Limb (tissue), 2 donors: Measurements from ENCODE around the gene FICD.

ENCODE experiments used
- DNase-seq, 2 donors: peaks; one replicate each; pipeline ENCODE4 v3.0.0-alpha.2; 2016; ENCODE audit errors: extremely low spot score in 2 of 2

FICD gene

GRCh38 chr12:108498136-108498535 is 16.9 kb upstream of the FICD start:
- DNase-seq, result no peak

- no peak for DNase-seq
Observed at GRCh38 chr12:108502922-108503321, 12.2 kb upstream of the FICD start.

GRCh38 chr12:108505129-108505528 is 9.9 kb upstream of the FICD start:
- no peak for DNase-seq

GRCh38 chr12:108507971-108508642 is 7.0 kb upstream of the FICD start:
- no peak for DNase-seq

DNA sequence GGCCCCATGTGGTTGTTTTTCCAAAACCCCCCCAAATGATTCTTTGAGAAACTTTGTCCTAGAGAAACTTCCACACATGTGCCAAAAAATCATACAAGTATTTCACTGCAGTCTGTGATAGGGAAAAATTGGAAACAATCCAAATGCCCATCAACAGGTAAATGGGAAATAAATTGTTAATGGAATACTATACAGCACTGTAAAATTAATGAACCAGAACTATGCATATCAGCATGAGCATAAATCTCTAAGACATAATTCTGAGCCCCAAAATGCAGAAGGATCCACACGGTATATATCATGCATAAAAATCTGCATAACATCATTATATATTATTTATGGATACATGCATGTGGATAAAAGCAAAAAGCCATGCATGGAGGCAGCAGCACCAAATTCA is 5.3 kb upstream of the FICD start:
- DNase-seq, result no peak

- DNase-seq, result no peak
Observed at GRCh38 chr12:108510836-108511235, 4.2 kb upstream of the FICD start.

GRCh38 chr12:108511633-108512540 is 3.2 kb upstream of the FICD start:
- DNase-seq, result peak; percentile 74 to 85

GRCh38 chr12:108514468-108514972 is 557 bp upstream of the FICD start:
- no peak for DNase-seq

DNA sequence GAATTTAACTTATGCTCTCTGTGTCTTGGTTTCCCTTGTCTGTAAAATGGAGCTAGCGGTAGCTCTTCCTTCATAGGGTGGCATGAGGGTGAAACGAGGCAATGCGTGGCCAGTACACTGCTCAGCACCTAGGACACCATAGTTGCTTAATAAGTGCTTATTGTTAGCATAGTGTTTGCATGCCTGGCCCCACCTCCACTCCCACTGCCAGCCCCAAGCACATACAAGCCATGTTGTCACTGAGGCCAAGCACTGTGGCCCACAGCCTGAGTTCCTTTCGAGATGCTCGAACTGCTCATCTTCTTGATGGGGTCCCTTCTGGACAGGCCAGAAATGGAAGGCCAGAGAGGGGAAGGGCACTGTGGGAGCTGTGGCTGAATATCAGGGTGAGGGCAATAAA is 839 bp downstream of the FICD start:
- DNase-seq, result no peak

- DNase-seq, result no peak
Observed at GRCh38 chr12:108516511-108517275, 1.6 kb downstream of the FICD start.

GRCh38 chr12:108517288-108518100 is 2.4 kb downstream of the FICD start:
- no peak for DNase-seq

DNA sequence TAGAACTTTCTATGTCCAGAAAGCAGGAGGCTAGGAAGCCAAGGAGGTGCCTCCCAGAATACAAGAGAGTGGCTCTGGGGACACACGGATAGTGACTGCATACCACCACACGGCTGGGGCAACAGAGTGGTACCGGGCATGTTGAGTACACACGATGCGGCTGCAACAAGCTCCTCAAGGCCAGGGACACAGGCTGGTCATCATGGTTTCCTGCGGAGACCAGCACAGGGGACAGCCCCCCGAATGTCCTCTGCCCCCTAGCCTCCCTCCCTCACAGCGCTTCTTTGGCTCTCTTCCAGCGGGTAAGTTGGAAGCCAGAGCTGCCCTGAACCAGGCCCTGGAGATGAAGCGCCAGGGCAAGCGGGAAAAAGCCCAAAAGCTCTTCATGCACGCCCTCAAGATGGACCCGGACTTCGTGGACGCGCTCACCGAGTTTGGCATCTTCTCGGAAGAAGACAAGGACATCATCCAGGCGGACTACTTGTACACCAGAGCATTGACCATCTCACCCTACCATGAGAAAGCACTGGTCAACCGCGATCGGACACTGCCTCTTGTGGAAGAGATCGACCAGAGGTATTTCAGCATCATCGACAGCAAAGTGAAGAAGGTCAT is 3.1 kb downstream of the FICD start:
- no peak for DNase-seq

DNA sequence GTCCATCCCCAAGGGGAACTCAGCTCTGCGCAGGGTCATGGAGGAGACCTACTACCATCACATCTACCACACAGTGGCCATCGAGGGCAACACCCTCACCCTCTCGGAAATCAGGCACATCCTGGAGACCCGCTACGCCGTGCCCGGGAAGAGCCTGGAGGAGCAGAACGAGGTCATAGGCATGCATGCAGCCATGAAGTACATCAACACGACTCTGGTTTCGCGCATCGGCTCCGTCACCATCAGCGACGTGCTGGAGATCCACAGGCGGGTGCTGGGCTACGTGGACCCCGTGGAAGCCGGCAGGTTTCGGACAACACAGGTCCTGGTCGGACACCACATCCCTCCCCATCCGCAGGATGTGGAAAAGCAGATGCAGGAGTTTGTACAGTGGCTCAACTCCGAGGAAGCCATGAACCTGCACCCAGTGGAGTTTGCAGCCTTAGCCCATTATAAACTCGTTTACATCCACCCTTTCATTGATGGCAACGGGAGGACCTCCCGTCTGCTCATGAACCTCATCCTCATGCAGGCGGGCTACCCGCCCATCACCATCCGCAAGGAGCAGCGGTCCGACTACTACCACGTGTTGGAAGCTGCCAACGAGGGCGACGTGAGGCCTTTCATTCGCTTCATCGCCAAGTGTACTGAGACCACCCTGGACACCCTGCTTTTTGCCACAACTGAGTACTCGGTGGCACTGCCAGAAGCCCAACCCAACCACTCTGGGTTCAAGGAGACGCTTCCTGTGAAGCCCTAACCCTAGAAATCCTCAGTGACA is 3.8 kb downstream of the FICD start:
- DNase-seq, result no peak

- DNase-seq, result no peak
Observed at GRCh38 chr12:108519558-108519957, 4.5 kb downstream of the FICD start.

DNA sequence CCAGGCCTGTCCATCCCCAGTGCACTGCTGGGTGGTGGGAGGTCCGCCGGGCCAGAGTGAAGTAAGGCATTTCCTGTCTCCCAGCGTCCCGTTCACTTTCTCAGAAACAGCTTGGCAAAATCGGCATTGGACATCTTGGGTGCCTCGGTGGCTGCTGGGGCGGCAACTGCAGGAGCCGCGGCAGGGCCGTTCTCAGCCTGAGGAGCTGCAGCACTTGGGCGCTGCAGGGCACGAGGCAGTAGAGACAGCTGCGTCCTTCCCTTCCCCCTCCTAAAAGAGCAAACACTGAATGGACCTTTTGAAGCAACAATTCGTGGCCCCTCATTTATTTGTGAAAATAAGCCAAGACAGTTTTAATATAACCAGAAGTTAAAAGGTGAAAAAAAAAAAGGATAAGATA is 8.3 kb downstream of the FICD start:
- no peak for DNase-seq

GRCh38 chr12:108525681-108526080 is 10.6 kb downstream of the FICD start:
- DNase-seq, result no peak

DNA sequence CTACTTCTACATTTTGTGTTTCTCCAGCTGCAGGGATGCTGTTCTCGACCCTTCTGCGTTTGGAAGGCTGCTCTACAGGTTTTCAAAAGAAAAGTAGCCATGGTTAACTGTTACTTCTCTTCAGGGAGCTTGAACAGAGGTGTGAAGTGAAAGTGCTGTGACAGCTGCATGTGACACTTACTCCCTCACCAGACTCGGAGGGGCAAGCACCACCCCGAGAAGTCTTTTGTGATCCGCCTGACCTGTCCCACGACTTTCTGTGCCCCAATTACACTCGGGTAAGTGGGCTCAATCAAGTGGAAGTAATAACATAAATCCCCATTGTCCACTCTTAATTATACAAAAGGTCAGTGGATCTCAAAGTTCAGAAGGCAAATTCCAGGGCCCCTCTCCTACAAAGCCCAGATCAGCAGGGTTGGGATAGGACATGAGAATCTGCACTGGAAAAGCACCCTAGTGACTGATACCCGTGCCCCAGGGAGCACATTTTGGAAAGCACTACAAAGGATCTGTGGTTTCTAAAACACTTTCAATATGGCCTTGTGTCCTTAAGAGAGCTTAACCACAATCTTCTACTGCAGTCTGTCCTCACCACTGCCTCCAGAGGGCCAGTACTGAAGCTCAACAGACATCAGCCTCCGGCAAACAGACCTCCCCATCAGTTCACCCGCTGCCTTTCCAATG is 11.5 kb downstream of the FICD start:
- DNase-seq, result no peak

GRCh38 chr12:108527166-108527496 is 12.1 kb downstream of the FICD start:
- no peak for DNase-seq

DNA sequence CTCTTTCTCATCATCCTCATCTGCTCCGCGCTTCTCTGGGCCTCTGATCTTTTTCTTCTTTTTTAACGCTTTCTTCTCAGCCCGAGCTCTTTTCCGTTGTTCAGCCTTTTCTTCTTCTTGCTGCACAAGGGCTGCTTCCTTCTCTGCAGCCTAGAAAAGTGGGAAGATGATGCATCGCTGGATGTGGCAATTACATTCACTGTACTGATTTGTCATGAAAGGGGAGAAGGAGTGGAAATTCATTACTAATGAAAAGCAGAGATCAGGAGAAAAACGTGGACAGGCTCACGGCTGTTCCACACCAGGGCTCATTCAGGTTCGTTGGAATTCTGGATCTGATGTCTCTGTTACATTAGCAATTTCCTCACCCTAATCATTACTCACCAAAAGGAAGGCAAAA is 15.1 kb downstream of the FICD start:
- no peak for DNase-seq
